A549 (cell line): ENCODE measurements around the gene ROR2.

Experiments used
- MYC ChIP-seq: IDR thresholded peaks from 2 replicates; pipeline ENCODE4 v1.6.1; 2012; ENCODE audit warnings: mild to moderate bottlenecking, inconsistent platforms, low read length, improper control_type of control experiment, borderline replicate concordance
- POLR2A ChIP-seq: IDR thresholded peaks from 2 replicates; pipeline ENCODE4 v1.6.1; 2012; ENCODE audit warnings: mild to moderate bottlenecking, low read length
- ZFP36 ChIP-seq: fragments of 450-650 bp; IDR thresholded peaks from 2 replicates; pipeline ENCODE4 v1.6.1; 2014; ENCODE audit warnings: borderline replicate concordance; ENCODE audit not compliant: partially characterized antibody

GRCh38 chr9:91647371-91647770 lies 302.7 kb downstream of the ROR2 start:
- no peak for TF ChIP-seq ZFP36
- TF ChIP-seq MYC: no peak
- TF ChIP-seq POLR2A: no peak
